HEK293T (cell line): ENCODE data around the gene SLC5A10.

Source experiments
- CTCF ChIA-PET: fragments of 350-600 bp; formaldehyde crosslinking; extraction: SDS; loops from one replicate; lab custom pipeline; 2021; ENCODE audit warnings: antibody characterized with exemption, inconsistent platforms; lab: Yijun Ruan, JAX
- POLR2A ChIA-PET: fragments of 350-600 bp; formaldehyde crosslinking; extraction: SDS; loops from one replicate; lab custom pipeline; 2020; ENCODE audit warnings: antibody characterized with exemption, inconsistent platforms; lab: Yijun Ruan, JAX
- DNase-seq: peaks from one replicate; pipeline ENCODE4 v3.0.0; 2012; ENCODE audit warnings: mixed read lengths; ENCODE audit errors: extremely low spot score
- ARNT ChIP-seq: fragments of 450-650 bp; IDR thresholded peaks from 2 replicates; pipeline ENCODE4 v1.6.1; 2017; ENCODE audit warnings: mild to moderate bottlenecking
- BHLHE40 ChIP-seq: fragments of 450-650 bp; IDR thresholded peaks from 2 replicates; pipeline ENCODE4 v1.6.1; 2016; ENCODE audit warnings: mild to moderate bottlenecking, moderate library complexity, borderline replicate concordance
- CTBP1 ChIP-seq: fragments of 450-650 bp; IDR thresholded peaks from 2 replicates; pipeline ENCODE4 v1.6.1; 2016; ENCODE audit warnings: borderline replicate concordance
- ELF4 ChIP-seq: fragments of 450-650 bp; IDR thresholded peaks from 2 replicates; pipeline ENCODE4 v1.6.1; 2017; ENCODE audit warnings: antibody characterized with exemption
- FOXA1 ChIP-seq: fragments of 450-650 bp; IDR thresholded peaks from 2 replicates; pipeline ENCODE4 v1.6.1; 2016; ENCODE audit warnings: mild to moderate bottlenecking
- FOXK2 ChIP-seq: fragments of 450-650 bp; IDR thresholded peaks from 2 replicates; pipeline ENCODE4 v1.6.1; 2016; ENCODE audit warnings: mild to moderate bottlenecking
- FOXM1 ChIP-seq: fragments of 450-650 bp; IDR thresholded peaks from 2 replicates; pipeline ENCODE4 v1.6.1; 2017; ENCODE audit warnings: mild to moderate bottlenecking, borderline replicate concordance
- HDGF ChIP-seq: fragments of 450-650 bp; IDR thresholded peaks from 2 replicates; pipeline ENCODE4 v1.6.1; 2017; ENCODE audit warnings: antibody characterized with exemption, borderline replicate concordance
- L3MBTL2 ChIP-seq: fragments of 450-650 bp; conservative IDR thresholded peaks from 2 replicates; pipeline ENCODE4 v1.6.1; 2016; ENCODE audit warnings: mild to moderate bottlenecking
- LEF1 ChIP-seq: fragments of 450-650 bp; IDR thresholded peaks from 2 replicates; pipeline ENCODE4 v1.6.1; 2017; ENCODE audit warnings: mild to moderate bottlenecking, borderline replicate concordance
- NFRKB ChIP-seq: fragments of 450-650 bp; IDR thresholded peaks from 2 replicates; pipeline ENCODE4 v1.6.1; 2016; ENCODE audit warnings: mild to moderate bottlenecking, moderate library complexity
- PKNOX1 ChIP-seq: fragments of 450-650 bp; IDR thresholded peaks from 2 replicates; pipeline ENCODE4 v1.6.1; 2016
- SP1 ChIP-seq: fragments of 450-650 bp; IDR thresholded peaks from 2 replicates; pipeline ENCODE4 v1.6.1; 2017
- SUZ12 ChIP-seq: fragments of 450-650 bp; IDR thresholded peaks from 2 replicates; pipeline ENCODE4 v1.6.1; 2016; ENCODE audit warnings: mild to moderate bottlenecking
- TARDBP ChIP-seq: fragments of 450-650 bp; IDR thresholded peaks from 2 replicates; pipeline ENCODE4 v1.6.1; 2016
- ZNF384 ChIP-seq: fragments of 450-650 bp; IDR thresholded peaks from 2 replicates; pipeline ENCODE4 v1.6.1; 2016

The SLC5A10 gene

GRCh38 chr17:18938692-18939023 lies 13.3 kb upstream of the SLC5A10 start:
- ChIA-PET POLR2A (no interaction called here), CTCF (interaction anchor here (1.2 kb wide), 1 partner anchor 22 kb away, joined by 7 read pairs; no protein-coding TSS in a partner anchor)
- TF ChIP-seq L3MBTL2, result no peak
- DNase-seq, result no peak

- no peak for DNase-seq
- ChIA-PET POLR2A (no interaction called here), CTCF (no interaction called here)
- TF ChIP-seq SP1 (no peak), FOXA1 (no peak)
These were observed 7.3 kb upstream of the SLC5A10 start for GRCh38 chr17:18944646-18945045.

- TF ChIP-seq ELF4, result no peak
- no peak for TF ChIP-seq CTBP1
- TF ChIP-seq FOXA1, result no peak
- ChIA-PET POLR2A (interaction anchor here (0.9 kb wide), 1 partner anchor 20 kb away, joined by 3 read pairs; no protein-coding TSS in a partner anchor), CTCF (interaction anchor here (1.0 kb wide), 1 partner anchor 15 kb away, joined by 3 read pairs; no protein-coding TSS in a partner anchor)
- DNase-seq, result no peak
These were observed 5.4 kb upstream of the SLC5A10 start for GRCh38 chr17:18946536-18946935.

DNA sequence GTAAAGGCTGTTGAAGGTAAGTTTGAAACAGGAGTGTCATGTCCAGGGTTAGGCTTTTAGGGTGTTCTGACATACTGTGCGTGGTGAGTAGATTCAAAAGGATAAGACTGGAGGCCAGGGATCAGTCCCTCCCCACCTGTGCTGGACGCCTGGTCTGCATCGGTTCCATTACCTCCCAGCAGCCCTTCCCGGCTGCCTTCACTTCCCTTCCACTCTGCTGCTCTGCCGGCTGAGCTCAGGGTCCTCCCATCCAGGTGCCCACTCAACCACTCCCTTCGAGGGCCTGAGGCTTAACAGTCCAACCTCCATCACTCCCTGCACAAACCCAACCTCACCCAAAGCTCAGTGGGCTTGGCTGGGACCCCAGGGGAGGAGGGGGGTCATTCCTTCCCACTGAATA lies 4.1 kb upstream of the SLC5A10 start:
- CTCF ChIA-PET, result interaction anchor here (1.0 kb wide), 1 partner anchor 13 kb away, joined by 4 read pairs; no protein-coding TSS in a partner anchor
- POLR2A ChIA-PET, result no interaction called here

DNA sequence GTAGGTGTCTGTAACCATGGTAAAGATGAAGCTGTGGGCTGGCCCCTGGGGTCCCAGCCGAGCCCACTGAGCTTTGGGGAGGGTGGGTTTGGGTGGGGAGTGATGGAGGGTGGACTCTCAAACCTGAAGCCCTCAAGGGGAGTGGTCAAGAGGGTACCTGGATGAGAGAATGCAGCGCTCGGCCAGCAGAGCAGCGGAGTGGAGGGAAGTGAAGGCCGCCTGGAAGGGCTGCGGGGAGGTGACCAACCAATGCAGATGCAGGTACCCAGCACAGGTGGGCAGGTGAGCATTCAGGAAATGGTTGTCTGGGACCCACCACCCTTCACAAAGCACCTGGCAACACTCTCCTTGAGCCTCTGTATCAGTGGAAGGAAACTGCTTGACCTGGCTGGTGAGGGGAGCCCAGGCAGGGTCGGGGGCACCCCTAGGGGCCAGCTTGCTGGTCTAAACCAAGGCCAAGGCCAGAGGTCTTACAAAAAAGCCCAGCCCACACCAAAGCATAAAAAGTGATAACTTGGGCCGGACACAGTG lies 3.4 kb upstream of the SLC5A10 start:
- no peak for TF ChIP-seq ELF4
- TF ChIP-seq LEF1, result no peak
- TF ChIP-seq SP1, result no peak
- TF ChIP-seq FOXA1, result no peak
- TF ChIP-seq FOXM1, result no peak
- TF ChIP-seq ARNT, result no peak
- TF ChIP-seq NFRKB, result no peak
- no peak for TF ChIP-seq TARDBP
- no peak for TF ChIP-seq SUZ12
- TF ChIP-seq PKNOX1, result no peak
- no peak for TF ChIP-seq FOXK2
- no peak for TF ChIP-seq L3MBTL2
- no peak for TF ChIP-seq ZNF384
- no peak for TF ChIP-seq HDGF
- CTCF ChIA-PET, result interaction anchor here (0.6 to 1.2 kb wide), 4 partner anchors 10 to 14 kb away, joined by 3 to 7 read pairs (median 4); no protein-coding TSS in a partner anchor
- no peak for DNase-seq
- POLR2A ChIA-PET, result no interaction called here

More for the DNA sequence above, 4.1 kb upstream of the SLC5A10 start:
- TF ChIP-seq FOXA1, result no peak
- no peak for TF ChIP-seq HDGF
- no peak for TF ChIP-seq CTBP1
- TF ChIP-seq PKNOX1, result no peak
- no peak for TF ChIP-seq LEF1
- TF ChIP-seq ELF4, result no peak
- TF ChIP-seq SUZ12, result no peak
- no peak for TF ChIP-seq SP1
- TF ChIP-seq NFRKB, result no peak
- TF ChIP-seq ZNF384, result no peak
- TF ChIP-seq FOXK2, result no peak
- no peak for TF ChIP-seq ARNT
- TF ChIP-seq FOXM1, result no peak
- no peak for TF ChIP-seq L3MBTL2
- TF ChIP-seq TARDBP, result no peak
- TF ChIP-seq BHLHE40, result no peak
- DNase-seq, result no peak

GRCh38 chr17:18949566-18949965 lies 2.4 kb upstream of the SLC5A10 start:
- DNase-seq, result no peak
- ChIA-PET POLR2A (interaction anchor here (0.6 kb wide), 1 partner anchor 8 kb away, joined by 3 read pairs; no protein-coding TSS in a partner anchor), CTCF (interaction anchor here (1.0 to 1.2 kb wide), 2 partner anchors 9 to 11 kb away, joined by 3 to 7 read pairs; no protein-coding TSS in a partner anchor)
- TF ChIP-seq BHLHE40 (no peak), L3MBTL2 (no peak), TARDBP (no peak), NFRKB (no peak), PKNOX1 (no peak), SUZ12 (no peak), FOXK2 (no peak), ELF4 (no peak), ZNF384 (no peak), HDGF (no peak), SP1 (no peak), FOXM1 (no peak), FOXA1 (no peak), CTBP1 (no peak), LEF1 (no peak), ARNT (no peak)

GRCh38 chr17:18950346-18950745 lies 1.6 kb upstream of the SLC5A10 start:
- CTCF ChIA-PET, result no interaction called here
- POLR2A ChIA-PET, result no interaction called here
- TF ChIP-seq HDGF, result no peak
- TF ChIP-seq FOXA1, result no peak
- TF ChIP-seq SP1, result no peak
- no peak for TF ChIP-seq PKNOX1
- TF ChIP-seq BHLHE40, result no peak
- no peak for TF ChIP-seq CTBP1
- TF ChIP-seq FOXM1, result no peak
- no peak for TF ChIP-seq LEF1
- no peak for TF ChIP-seq TARDBP
- TF ChIP-seq FOXK2, result no peak
- TF ChIP-seq ARNT, result no peak
- no peak for DNase-seq
